Activated naive CD4-positive, alpha-beta T cell treated with anti-CD3 and anti-CD28 coated beads, Interleukin-2, amount 10 ng/mL, durations not matched to agents 7 days and 5 days (primary cell): ENCODE results near the gene ARMH3.

Source experiments
- CTCF ChIA-PET: fragments of 350-600 bp; sonication (Branson Sonifier 250); formaldehyde crosslinking; loops from one replicate; lab custom pipeline; 2021; ENCODE audit warnings: antibody characterized with exemption; lab: Charles Lee
- DNase-seq: peaks from one replicate; pipeline ENCODE4 v3.0.0-alpha.2; 2020
- H3K27ac Mint-ChIP-seq: one replicate; pipeline ENCODE4 v1.8.0; 2021; ENCODE audit warnings: mild to moderate bottlenecking, moderate library complexity, mixed read lengths
- H3K27me3 Mint-ChIP-seq: one replicate; pipeline ENCODE4 v1.8.0; 2021; ENCODE audit warnings: mild to moderate bottlenecking, mixed read lengths
- H3K36me3 Mint-ChIP-seq: one replicate; pipeline ENCODE4 v1.8.0; 2021; ENCODE audit warnings: mixed read lengths
- H3K4me1 Mint-ChIP-seq: one replicate; pipeline ENCODE4 v1.8.0; 2021; ENCODE audit warnings: mixed read lengths
- H3K4me3 Mint-ChIP-seq: one replicate; pipeline ENCODE4 v1.8.0; 2021; ENCODE audit warnings: mild to moderate bottlenecking, moderate library complexity, mixed read lengths
- H3K9me3 Mint-ChIP-seq: one replicate; pipeline ENCODE4 v1.8.0; 2021; ENCODE audit warnings: mixed read lengths

ARMH3 gene

DNA sequence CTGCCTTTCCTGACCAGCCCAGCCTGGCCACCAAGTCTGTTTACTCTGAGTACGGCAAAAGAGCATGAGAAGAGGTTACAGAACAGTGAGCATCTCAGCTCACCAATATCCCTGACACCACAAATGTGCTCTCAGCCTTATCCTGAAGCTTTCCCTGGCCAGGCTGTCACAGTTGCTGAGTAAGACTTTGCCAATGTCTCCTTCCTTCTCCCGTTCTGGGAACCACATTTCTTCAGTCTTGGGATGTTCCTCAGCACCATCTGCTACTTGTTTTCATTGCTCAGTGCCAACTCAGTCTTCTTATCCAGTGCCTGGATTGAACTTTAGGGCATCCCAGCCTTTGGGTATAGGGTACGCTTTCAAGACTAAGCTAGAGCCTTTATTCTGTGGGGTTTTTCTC lies 205.2 kb downstream of the ARMH3 start:
- peaks cover 9% of the 10 kb centered on the region for H3K36me3 Mint-ChIP-seq
- no peak for DNase-seq
- no peaks in the 10 kb centered on the region for H3K27me3 Mint-ChIP-seq
- CTCF ChIA-PET, result interaction anchor here (0.7 to 3.2 kb wide), 3 partner anchors 10 to 159 kb away, joined by 3 to 17 read pairs (median 3); no protein-coding TSS in a partner anchor
- no peaks in the 10 kb centered on the region for H3K4me1 Mint-ChIP-seq
- no peaks in the 10 kb centered on the region for H3K9me3 Mint-ChIP-seq
- no peak overlapping the region for H3K27ac Mint-ChIP-seq
- no peak overlapping the region for H3K4me3 Mint-ChIP-seq

- Mint-ChIP-seq H3K4me1 (peaks cover 6% of the 10 kb centered on the region), H3K36me3 (peaks cover 15% of the 10 kb centered on the region), H3K4me3 (no peak overlapping the region), H3K9me3 (no peaks in the 10 kb centered on the region), H3K27me3 (peaks cover 12% of the 10 kb centered on the region), H3K27ac (no peak overlapping the region)
- CTCF ChIA-PET, result interaction anchor here (0.7 to 2.1 kb wide), 4 partner anchors 8 to 161 kb away, joined by 3 to 6 read pairs (median 6); no protein-coding TSS in a partner anchor
- DNase-seq, result no peak
Observed at GRCh38 chr10:101848894-101849351, 207.1 kb downstream of the ARMH3 start.

DNA sequence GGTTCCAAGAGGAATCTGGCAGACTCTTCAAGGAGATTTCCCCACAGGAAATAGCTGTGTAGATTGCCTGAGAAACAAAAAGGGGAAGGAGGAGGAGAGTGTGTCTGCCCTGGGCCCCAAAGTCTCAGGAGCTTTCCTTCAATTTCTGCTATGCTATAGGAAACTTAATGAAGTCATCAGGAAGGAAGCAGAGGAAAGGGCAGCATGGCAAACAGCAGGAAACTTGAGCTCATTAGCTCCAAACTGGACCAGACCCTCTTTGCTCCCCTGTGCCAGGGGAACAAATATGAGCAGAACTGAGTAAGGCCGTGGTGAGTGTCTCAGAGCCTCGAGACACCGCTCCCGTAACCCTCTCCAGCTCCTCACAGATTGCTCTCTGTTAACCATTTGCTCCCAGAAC lies 207.6 kb downstream of the ARMH3 start:
- H3K27ac Mint-ChIP-seq, result no peak overlapping the region
- H3K9me3 Mint-ChIP-seq, result no peaks in the 10 kb centered on the region
- H3K36me3 Mint-ChIP-seq, result peaks cover 15% of the 10 kb centered on the region
- H3K27me3 Mint-ChIP-seq, result peaks cover 16% of the 10 kb centered on the region
- DNase-seq, result no peak
- no peak overlapping the region for H3K4me3 Mint-ChIP-seq
- peaks cover 8% of the 10 kb centered on the region for H3K4me1 Mint-ChIP-seq
- CTCF ChIA-PET, result interaction anchor here (1.4 to 2.1 kb wide), 3 partner anchors 10 to 162 kb away, joined by 5 to 6 read pairs (median 6); no protein-coding TSS in a partner anchor

- H3K4me3 Mint-ChIP-seq, result no peak overlapping the region
- peaks cover 28% of the 10 kb centered on the region for H3K4me1 Mint-ChIP-seq
- H3K27ac Mint-ChIP-seq, result no peak overlapping the region
- H3K9me3 Mint-ChIP-seq, result no peaks in the 10 kb centered on the region
- CTCF ChIA-PET, result no interaction called here
- peaks cover 41% of the 10 kb centered on the region for H3K27me3 Mint-ChIP-seq
- peaks cover 15% of the 10 kb centered on the region for H3K36me3 Mint-ChIP-seq
- DNase-seq, result no peak
Observed at GRCh38 chr10:101845893-101846292, 210.1 kb downstream of the ARMH3 start.

DNA sequence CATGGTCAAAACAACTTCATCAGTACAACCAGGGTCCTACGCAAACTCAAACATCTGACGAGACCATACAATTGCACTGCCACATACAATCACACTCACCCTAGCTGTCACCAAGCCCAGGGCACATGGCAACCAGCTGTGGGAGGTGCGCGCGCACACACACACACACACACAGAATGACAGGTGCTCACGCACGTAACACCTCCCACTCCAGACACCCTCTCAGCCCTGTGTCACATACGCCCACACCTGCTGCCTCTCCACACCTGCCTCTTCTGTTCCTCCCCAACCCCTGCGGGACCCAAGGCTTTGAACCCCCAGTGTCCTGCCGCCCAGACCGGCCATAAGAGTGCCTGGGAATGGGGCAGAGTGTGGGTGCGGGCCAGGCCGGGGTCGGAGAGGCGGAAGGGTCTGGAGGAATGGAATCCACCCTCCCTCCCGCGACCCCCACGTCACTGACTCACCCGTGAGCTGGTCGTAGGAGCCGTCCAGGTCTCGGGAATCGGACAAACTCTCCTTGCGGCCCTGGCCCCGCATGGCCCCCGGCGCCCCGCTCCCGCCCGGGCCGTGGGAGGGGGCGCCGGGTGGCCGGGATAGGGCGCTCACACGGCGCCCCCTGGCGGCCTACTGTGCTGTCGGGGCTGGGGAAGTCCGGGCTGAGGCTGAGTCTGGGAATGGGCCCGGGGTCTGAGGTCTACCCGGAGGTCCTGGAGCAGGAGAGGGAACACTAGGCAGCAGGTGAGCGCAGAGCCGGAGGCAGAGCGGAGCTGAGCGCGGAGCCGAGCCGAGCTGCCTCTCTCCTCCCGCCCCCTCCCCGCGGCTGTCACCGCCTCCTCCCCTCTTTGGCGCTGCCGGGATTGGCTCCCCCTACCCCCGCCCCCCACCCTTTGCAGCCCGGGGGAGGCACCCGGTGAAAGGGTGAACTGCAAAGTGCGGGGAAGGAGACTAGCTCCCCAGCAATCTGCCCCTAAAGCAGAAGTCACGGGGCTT lies 212.6 kb downstream of the ARMH3 start, which contains the start of gene KCNIP2:
TSS of gene KCNIP2 (minus strand) at position 769 of the 990 bp plus-strand sequence. CDS start at position 537, 232 bp downstream.
- Mint-ChIP-seq H3K27me3 (peaks cover 57% of the 10 kb centered on the region), H3K4me3 (peak within 1 kb of the TSS; percentile 66), H3K4me1 (peaks cover 45% of the 10 kb centered on the region), H3K27ac (peak within 1 kb of the TSS; percentile 53), H3K36me3 (peaks cover 13% of the 10 kb centered on the region), H3K9me3 (no peaks in the 10 kb centered on the region)
- CTCF ChIA-PET, result interaction anchor here (0.5 to 2.6 kb wide), 8 partner anchors 10 to 246 kb away, joined by 3 to 13 read pairs (median 3); no protein-coding TSS in a partner anchor
- DNase-seq, result peak; percentile 73

DNA sequence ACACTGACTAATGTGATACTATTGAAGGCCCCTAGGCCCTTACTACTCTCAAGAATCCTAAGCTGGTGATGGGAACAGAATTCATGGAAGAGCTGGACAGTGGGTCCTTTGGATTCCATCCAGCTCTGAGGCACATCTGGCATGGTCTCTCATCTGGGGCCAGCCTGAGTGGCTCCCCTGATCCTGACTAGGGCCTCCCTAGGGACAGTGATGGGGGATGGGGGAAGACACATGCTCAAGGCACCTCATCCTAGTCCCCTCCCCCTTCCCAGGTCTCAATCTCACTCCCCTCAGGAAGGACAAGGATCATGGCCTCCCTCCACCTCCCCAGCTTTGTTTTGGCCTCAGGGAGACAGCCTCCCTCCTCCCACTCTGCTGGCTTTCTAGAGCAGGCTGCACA lies 214.1 kb downstream of the ARMH3 start:
- peaks cover 9% of the 10 kb centered on the region for H3K36me3 Mint-ChIP-seq
- no peak for DNase-seq
- H3K27me3 Mint-ChIP-seq, result peaks cover 57% of the 10 kb centered on the region
- CTCF ChIA-PET, result interaction anchor here (0.9 to 3.8 kb wide), 31 partner anchors 10 to 344 kb away, joined by 3 to 95 read pairs (median 5); partner anchors contain the start of genes HPS6 and OGA
- H3K4me3 Mint-ChIP-seq, result no peak overlapping the region
- no peak overlapping the region for H3K27ac Mint-ChIP-seq
- peaks cover 45% of the 10 kb centered on the region for H3K4me1 Mint-ChIP-seq
- no peaks in the 10 kb centered on the region for H3K9me3 Mint-ChIP-seq

DNA sequence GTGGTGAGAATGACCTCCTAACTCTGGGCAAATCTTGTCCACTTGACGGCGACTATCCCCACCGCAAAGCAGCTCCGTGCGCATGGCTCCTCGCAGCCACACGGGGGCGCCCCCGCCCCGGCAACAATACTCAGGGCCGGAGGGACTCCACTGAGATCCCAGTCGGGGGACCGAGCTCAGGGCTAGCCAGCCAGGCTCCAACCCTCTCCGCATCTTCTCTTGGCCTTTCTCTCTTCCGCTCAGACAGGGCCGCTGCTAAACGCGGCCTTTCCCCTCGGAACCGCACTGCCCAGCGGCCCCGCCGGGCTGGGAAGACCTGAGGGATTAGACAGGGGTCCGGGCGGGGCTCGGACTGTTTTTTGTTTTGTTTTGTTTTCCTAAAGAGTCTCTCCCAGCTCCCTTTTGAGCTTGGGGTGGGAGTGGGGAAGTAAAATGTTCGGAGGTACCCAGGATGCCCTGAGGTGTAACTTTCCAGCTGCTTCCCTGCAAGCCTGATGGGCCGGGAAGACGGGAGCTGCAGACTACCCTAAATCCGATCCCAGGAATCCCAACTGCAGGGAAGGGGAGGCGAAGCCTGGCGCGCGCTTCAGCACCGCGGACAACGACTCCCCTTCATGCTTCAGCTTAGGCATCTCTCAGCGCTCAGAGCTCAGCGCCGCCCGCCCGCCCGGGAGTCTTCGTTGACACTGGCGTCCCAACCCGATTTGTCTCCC lies 215.1 kb downstream of the ARMH3 start:
- peak; percentile 80 for DNase-seq
- H3K27ac Mint-ChIP-seq, result no peak overlapping the region
- H3K36me3 Mint-ChIP-seq, result peaks cover 6% of the 10 kb centered on the region
- no peaks in the 10 kb centered on the region for H3K9me3 Mint-ChIP-seq
- H3K4me1 Mint-ChIP-seq, result peaks cover 47% of the 10 kb centered on the region
- CTCF ChIA-PET, result interaction anchor here (0.6 to 3.8 kb wide), 54 partner anchors 9 to 345 kb away, joined by 3 to 95 read pairs (median 4); partner anchors contain the start of genes ARMH3, HPS6 and OGA
- peak overlapping the region; percentile 78 for H3K4me3 Mint-ChIP-seq
- peaks cover 57% of the 10 kb centered on the region for H3K27me3 Mint-ChIP-seq

GRCh38 chr10:101840102-101840684 lies 215.8 kb downstream of the ARMH3 start:
- H3K4me1 Mint-ChIP-seq, result peaks cover 52% of the 10 kb centered on the region
- no peak overlapping the region for H3K27ac Mint-ChIP-seq
- DNase-seq, result peak; percentile 58

GRCh38 chr10:101839416-101840063 lies 216.4 kb downstream of the ARMH3 start:
- CTCF ChIA-PET, result interaction anchor here (1.7 to 3.8 kb wide), 6 partner anchors 12 to 231 kb away, joined by 4 to 95 read pairs (median 14); partner anchors contain the start of genes HPS6 and OGA
- peak overlapping the region; percentile 62 for H3K4me3 Mint-ChIP-seq
- no peak overlapping the region for H3K27ac Mint-ChIP-seq
- no peaks in the 10 kb centered on the region for H3K36me3 Mint-ChIP-seq
- H3K4me1 Mint-ChIP-seq, result peaks cover 58% of the 10 kb centered on the region
- H3K9me3 Mint-ChIP-seq, result no peaks in the 10 kb centered on the region
- H3K27me3 Mint-ChIP-seq, result peaks cover 50% of the 10 kb centered on the region
- peak; percentile 75 for DNase-seq

More at GRCh38 chr10:101840102-101840684, 215.8 kb downstream of the ARMH3 start:
- CTCF ChIA-PET, result interaction anchor here (0.6 to 3.8 kb wide), 46 partner anchors 9 to 295 kb away, joined by 3 to 95 read pairs (median 4); partner anchors contain the start of genes ARMH3, HPS6 and OGA
- peak overlapping the region; percentile 78 for H3K4me3 Mint-ChIP-seq
- H3K36me3 Mint-ChIP-seq, result peaks cover 4% of the 10 kb centered on the region
- peaks cover 57% of the 10 kb centered on the region for H3K27me3 Mint-ChIP-seq
- H3K9me3 Mint-ChIP-seq, result no peaks in the 10 kb centered on the region

GRCh38 chr10:101839002-101839401 lies 217.0 kb downstream of the ARMH3 start:
- Mint-ChIP-seq H3K27ac (no peak overlapping the region), H3K36me3 (no peaks in the 10 kb centered on the region), H3K4me3 (peak overlapping the region; percentile 62), H3K4me1 (peaks cover 58% of the 10 kb centered on the region), H3K9me3 (no peaks in the 10 kb centered on the region), H3K27me3 (peaks cover 45% of the 10 kb centered on the region)
- CTCF ChIA-PET, result interaction anchor here (3.0 to 3.8 kb wide), 3 partner anchors 57 to 232 kb away, joined by 10 to 95 read pairs (median 91); partner anchors contain the start of gene HPS6
- no peak for DNase-seq

DNA sequence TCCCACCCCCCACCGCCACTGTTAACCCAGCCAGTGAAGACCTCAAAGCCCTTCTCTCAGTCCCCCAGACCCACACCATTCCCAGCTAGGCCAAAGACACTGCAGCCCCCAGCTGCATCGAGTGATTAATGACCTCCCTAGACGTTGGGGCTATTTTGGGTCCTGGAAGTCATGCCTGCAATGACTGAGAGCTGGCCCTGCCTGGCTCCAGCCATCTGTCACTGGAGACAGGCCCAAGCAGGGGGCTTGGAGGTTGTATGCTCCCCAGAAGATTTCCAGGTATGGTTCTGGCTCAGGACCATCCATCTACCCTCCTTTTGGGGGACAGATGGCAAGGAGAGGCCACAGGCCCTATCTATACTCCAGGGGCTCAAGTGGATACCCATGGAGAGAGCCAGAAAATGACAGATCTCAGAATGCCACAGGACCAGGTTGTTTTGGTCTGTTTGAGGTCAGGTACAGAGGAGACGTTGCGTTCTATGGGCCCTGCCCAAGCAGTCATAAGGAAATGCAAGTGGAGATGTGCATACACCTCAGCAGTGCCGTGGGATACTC lies 217.5 kb downstream of the ARMH3 start:
- H3K27me3 Mint-ChIP-seq, result peaks cover 41% of the 10 kb centered on the region
- CTCF ChIA-PET, result interaction anchor here (1.2 to 4.2 kb wide), 3 partner anchors 50 to 172 kb away, joined by 3 to 40 read pairs (median 10); no protein-coding TSS in a partner anchor
- H3K9me3 Mint-ChIP-seq, result no peaks in the 10 kb centered on the region
- H3K4me1 Mint-ChIP-seq, result peaks cover 61% of the 10 kb centered on the region
- DNase-seq, result no peak
- H3K4me3 Mint-ChIP-seq, result no peak overlapping the region
- no peaks in the 10 kb centered on the region for H3K36me3 Mint-ChIP-seq
- H3K27ac Mint-ChIP-seq, result no peak overlapping the region

DNA sequence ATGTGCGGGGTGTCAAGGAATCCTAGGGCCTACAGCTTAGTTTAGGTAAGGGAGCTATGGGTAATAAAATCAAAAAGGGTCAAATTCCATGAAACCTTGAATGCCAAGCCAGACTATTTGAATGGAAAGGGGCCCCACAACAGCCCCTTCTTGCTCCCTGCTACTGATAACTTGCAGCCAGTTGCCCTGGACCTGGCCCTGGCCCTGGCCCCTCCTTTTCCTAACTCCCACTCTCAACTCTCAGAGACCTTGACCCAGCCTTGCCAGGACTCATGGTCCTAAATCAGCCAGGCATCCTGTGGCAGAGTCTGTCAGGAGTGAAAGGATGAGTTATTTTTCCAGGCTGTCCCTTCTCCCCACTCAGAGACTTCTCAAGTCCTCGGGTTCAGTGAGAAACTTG lies 218.2 kb downstream of the ARMH3 start:
- no peak overlapping the region for H3K4me3 Mint-ChIP-seq
- no peaks in the 10 kb centered on the region for H3K9me3 Mint-ChIP-seq
- peaks cover 34% of the 10 kb centered on the region for H3K27me3 Mint-ChIP-seq
- no peak for DNase-seq
- CTCF ChIA-PET, result interaction anchor here (1.2 to 4.2 kb wide), 4 partner anchors 51 to 235 kb away, joined by 3 to 40 read pairs (median 14); no protein-coding TSS in a partner anchor
- no peaks in the 10 kb centered on the region for H3K36me3 Mint-ChIP-seq
- peaks cover 63% of the 10 kb centered on the region for H3K4me1 Mint-ChIP-seq
- H3K27ac Mint-ChIP-seq, result no peak overlapping the region
